WTC11 (cell line): ENCODE measurements around the gene CRABP2. TPM values are rescaled to one million over a fixed set of nuclear protein-coding genes. Genes with fewer than 3 reads are reported as not detected.

Experiments used
- ATAC-seq: fragments of 200-7000 bp; cut with Tn5 transposase; 2 replicates; pipeline ENCODE4 v1.10.0; 2021; ENCODE audit warnings: mild to moderate bottlenecking, moderate library complexity
- CTCF ChIA-PET: fragments of 300-600 bp; sonication (Branson Sonifier 250); formaldehyde crosslinking; loops from one replicate; lab custom pipeline; 2021; ENCODE audit warnings: antibody characterized with exemption; lab: Charles Lee
- POLR2A ChIA-PET: fragments of 350-600 bp; sonication (Branson Sonifier 250); formaldehyde crosslinking; loops from one replicate; lab custom pipeline; 2021; ENCODE audit warnings: antibody characterized with exemption; lab: Charles Lee
- DNase-seq: peaks from one replicate; pipeline ENCODE4 v3.0.0; 2021; ENCODE audit warnings: low spot score
- H3K27ac Mint-ChIP-seq: 2 replicates; pipeline ENCODE4 v1.8.0; 2021; ENCODE audit warnings: mixed read lengths
- H3K27me3 Mint-ChIP-seq: 2 replicates; pipeline ENCODE4 v1.8.0; 2021; ENCODE audit warnings: low read depth, mild to moderate bottlenecking, moderate library complexity, mixed read lengths
- H3K36me3 Mint-ChIP-seq: 2 replicates; pipeline ENCODE4 v1.8.0; 2021; ENCODE audit warnings: mixed read lengths
- H3K4me1 Mint-ChIP-seq: 2 replicates; pipeline ENCODE4 v1.8.0; 2022; ENCODE audit warnings: mixed read lengths
- H3K4me3 Mint-ChIP-seq: 2 replicates; pipeline ENCODE4 v1.8.0; 2021; ENCODE audit warnings: mild to moderate bottlenecking, moderate library complexity, mixed read lengths
- H3K9me3 Mint-ChIP-seq: 2 replicates; pipeline ENCODE4 v1.8.0; 2021; ENCODE audit warnings: mixed read lengths
- AR ChIP-seq: fragments of 250-450 bp; sonication (Bioruptor Pico); IDR thresholded peaks from 2 replicates; pipeline ENCODE4 v1.9.0; 2021; ENCODE audit warnings: mild to moderate bottlenecking
- ARID4B ChIP-seq: sonication (generic); formaldehyde crosslinking; IDR thresholded peaks from 2 replicates; pipeline ENCODE4 v1.8.0; 2023; ENCODE audit warnings: missing genetic modification reagents, mild to moderate bottlenecking, borderline replicate concordance
- CREB1 ChIP-seq: sonication (generic); formaldehyde crosslinking; IDR thresholded peaks from 2 replicates; pipeline ENCODE4 v1.8.0; 2023; ENCODE audit warnings: mild to moderate bottlenecking, missing genetic modification reagents
- EMX1 ChIP-seq: fragments of 250-450 bp; sonication (Bioruptor Pico); IDR thresholded peaks from 2 replicates; pipeline ENCODE4 v1.8.0; 2021; ENCODE audit warnings: mild to moderate bottlenecking
- ETV6 ChIP-seq: sonication (generic); formaldehyde crosslinking; IDR thresholded peaks from 2 replicates; pipeline ENCODE4 v1.8.1; 2022; ENCODE audit warnings: mild to moderate bottlenecking, missing genetic modification reagents
- FOXJ3 ChIP-seq: sonication (generic); formaldehyde crosslinking; IDR thresholded peaks from 2 replicates; pipeline ENCODE4 v1.9.0; 2021; ENCODE audit warnings: missing genetic modification reagents, mild to moderate bottlenecking, borderline replicate concordance
- GRHL2 ChIP-seq: fragments of 250-450 bp; sonication (Bioruptor Pico); IDR thresholded peaks from 2 replicates; pipeline ENCODE4 v1.8.0; 2022; ENCODE audit warnings: mild to moderate bottlenecking, moderate library complexity; ENCODE audit not compliant: insufficient replicate concordance, severe bottlenecking
- JAZF1 ChIP-seq: fragments of 250-450 bp; sonication (Bioruptor Pico); IDR thresholded peaks from 2 replicates; pipeline ENCODE4 v1.9.0; 2021; ENCODE audit warnings: moderate library complexity, mild to moderate bottlenecking, inconsistent platforms
- NR3C1 ChIP-seq: sonication (generic); formaldehyde crosslinking; conservative IDR thresholded peaks from 2 replicates; pipeline ENCODE4 v1.8.1; 2023; ENCODE audit warnings: low read depth, mild to moderate bottlenecking, missing genetic modification reagents
- ZNF281 ChIP-seq: sonication (generic); formaldehyde crosslinking; IDR thresholded peaks from 2 replicates; pipeline ENCODE4 v1.8.0; 2023; ENCODE audit warnings: mild to moderate bottlenecking, missing genetic modification reagents
- ZNF317 ChIP-seq: sonication (generic); formaldehyde crosslinking; IDR thresholded peaks from 2 replicates; pipeline ENCODE4 v1.8.1; 2023; ENCODE audit warnings: low read depth, mild to moderate bottlenecking, moderate library complexity, missing genetic modification reagents, borderline replicate concordance
- ZNF423 ChIP-seq: fragments of 250-450 bp; sonication (Bioruptor Pico); IDR thresholded peaks from 2 replicates; pipeline ENCODE4 v2.1.2; 2022; ENCODE audit warnings: mild to moderate bottlenecking, moderate library complexity
- ZNF671 ChIP-seq: fragments of 250-450 bp; sonication (Bioruptor Pico); IDR thresholded peaks from 2 replicates; pipeline ENCODE4 v1.8.0; 2021; ENCODE audit warnings: mild to moderate bottlenecking
- total RNA-seq: library from RNA; stranded (reverse); gene quantifications from 3 replicates; pipeline ENCODE4 v1.2.3, GENCODE V29; 2021

CRABP2 gene
- total RNA-seq, 1 experiment from 2014 or later = 135 TPM

- H3K9me3 Mint-ChIP-seq = no peaks in the 10 kb centered on the region
- peak overlapping the region; percentile 98 for H3K27ac Mint-ChIP-seq
- H3K36me3 Mint-ChIP-seq = peaks cover 20% of the 10 kb centered on the region
- peak overlapping the region; percentile 62 for H3K4me3 Mint-ChIP-seq
- ChIA-PET POLR2A (interaction anchor here (0.7 to 8.0 kb wide), 4 partner anchors 12 to 138 kb away, joined by 3 to 195 read pairs (median 7); partner anchors contain the start of genes CRABP2, ISG20L2 and METTL25B), CTCF (interaction anchor here (0.6 to 17.1 kb wide), 11 partner anchors 16 to 255 kb away, joined by 3 to 1553 read pairs (median 5); partner anchors contain the start of genes CRABP2, INSRR, ISG20L2 and METTL25B)
- H3K4me1 Mint-ChIP-seq = peaks cover 61% of the 10 kb centered on the region
- DNase-seq = no peak
- TF ChIP-seq CREB1 (CRISPR knock-in tag) (no peak), FOXJ3 (no peak), GRHL2 (no peak), NR3C1 (no peak), ZNF423 (CRISPR knock-in tag) (no peak), ARID4B (CRISPR knock-in tag) (no peak), EMX1 (CRISPR knock-in tag) (no peak)
- ATAC-seq = no peak
- peaks cover 7% of the 10 kb centered on the region; the same call in 1 of the 2 replicates for H3K27me3 Mint-ChIP-seq
Measured at GRCh38 chr1:156694690-156694962, 10.8 kb downstream of the CRABP2 start.

GRCh38 chr1:156693848-156694689 lies 11.3 kb downstream of the CRABP2 start:
- H3K9me3 Mint-ChIP-seq = no peaks in the 10 kb centered on the region
- ChIA-PET POLR2A (interaction anchor here (0.7 to 8.0 kb wide), 7 partner anchors 13 to 230 kb away, joined by 3 to 195 read pairs (median 5); partner anchors contain the start of genes CRABP2, ISG20L2 and METTL25B), CTCF (interaction anchor here (0.6 to 17.1 kb wide), 12 partner anchors 16 to 234 kb away, joined by 3 to 1553 read pairs (median 6); partner anchors contain the start of genes CRABP2, INSRR, ISG20L2 and METTL25B)
- peaks cover 7% of the 10 kb centered on the region; the same call in 1 of the 2 replicates for H3K27me3 Mint-ChIP-seq
- peaks cover 66% of the 10 kb centered on the region for H3K4me1 Mint-ChIP-seq
- DNase-seq (no peak), ATAC-seq (peak; percentile 5)
- TF ChIP-seq ETV6 (peak; percentile 42; the same call in 1 of the 2 replicates), AR (CRISPR knock-in tag) (no peak), JAZF1 (CRISPR knock-in tag) (no peak)
- H3K4me3 Mint-ChIP-seq = peak overlapping the region; percentile 62
- H3K27ac Mint-ChIP-seq = peak overlapping the region; percentile 98
- peaks cover 16% of the 10 kb centered on the region for H3K36me3 Mint-ChIP-seq

GRCh38 chr1:156692925-156693847 lies 12.2 kb downstream of the CRABP2 start:
- DNase-seq = peak; percentile 98
- ChIA-PET POLR2A (interaction anchor here (1.0 to 8.0 kb wide), 9 partner anchors 14 to 231 kb away, joined by 3 to 195 read pairs (median 9); partner anchors contain the start of genes CRABP2, HDGF, ISG20L2 and METTL25B), CTCF (interaction anchor here (0.7 to 17.1 kb wide), 12 partner anchors 9 to 212 kb away, joined by 3 to 1553 read pairs (median 8); partner anchors contain the start of genes CRABP2, HAPLN2, INSRR and ISG20L2)
- H3K27me3 Mint-ChIP-seq = peaks cover 7% of the 10 kb centered on the region; the same call in 1 of the 2 replicates
- peaks cover 69% of the 10 kb centered on the region for H3K4me1 Mint-ChIP-seq
- peak overlapping the region; percentile 62 for H3K4me3 Mint-ChIP-seq
- peaks cover 8% of the 10 kb centered on the region; the same call in 1 of the 2 replicates for H3K36me3 Mint-ChIP-seq
- peak overlapping the region; percentile 98 for H3K27ac Mint-ChIP-seq
- H3K9me3 Mint-ChIP-seq = no peaks in the 10 kb centered on the region
- ATAC-seq = peak; percentile 73
- TF ChIP-seq ZNF317 (CRISPR knock-in tag) (no peak), NR3C1 (no peak), ZNF281 (CRISPR knock-in tag) (peak; percentile 98), ZNF671 (CRISPR knock-in tag) (no peak)
